Stimulated activated CD4-positive, alpha-beta T cell treated with anti-CD3 and anti-CD28 coated beads, Interleukin-12 subunit alpha, Interleukin-12 subunit beta, amount 100 ng/mL, for 48 hours (primary cell): ENCODE measurements around the gene OR6C65.

ENCODE experiments used
- DNase-seq, 3 donors: peaks; one replicate each; pipeline ENCODE4 v3.0.0-alpha.2; 2020; ENCODE audit warnings: low read depth in 2 of 3, low spot score in 1 of 3

The OR6C65 gene

GRCh38 chr12:55445357-55445756 is 45.0 kb downstream of the OR6C65 start:
- no peak for DNase-seq

GRCh38 chr12:55446326-55446725 is 46.0 kb downstream of the OR6C65 start:
- no peak for DNase-seq

GRCh38 chr12:55448825-55449224 is 48.5 kb downstream of the OR6C65 start:
- no peak for DNase-seq
